Mesenchymal stem cell (in vitro differentiated cells and primary cell): ENCODE results near the gene STEAP1B.
A peak's percentile ranks its signal among the peaks of the same experiment; 100 is the strongest.
"Not testable (repeated sequence)": the region's sequence is repeated elsewhere in the genome, so short reads cannot be mapped to it uniquely, and the experiment has no call there.

Source experiments
- DNase-seq: peaks from one replicate; pipeline ENCODE4 v3.0.0-alpha.2; 2013
- H2AFZ ChIP-seq: one replicate; pipeline ENCODE4 v1.6.1; 2013; ENCODE audit warnings: low read depth, mild to moderate bottlenecking, control low read depth, inconsistent platforms, low read length, moderate library complexity
- H2AK5ac ChIP-seq: 2 replicates; pipeline ENCODE4 v1.6.1; 2013; ENCODE audit warnings: low read length, moderate library complexity, mild to moderate bottlenecking, inconsistent platforms; ENCODE audit not compliant: severe bottlenecking
- H2BK120ac ChIP-seq: one replicate; pipeline ENCODE4 v1.6.1; 2013; ENCODE audit warnings: low read depth, mild to moderate bottlenecking, inconsistent platforms, low read length, moderate library complexity
- H2BK12ac ChIP-seq, 2 experiments: one replicate each; pipeline ENCODE4 v1.6.1; 2013; ENCODE audit warnings: inconsistent platforms in 2 of 2, low read length in 2 of 2, mild to moderate bottlenecking in 2 of 2, moderate library complexity in 2 of 2, control low read depth in 1 of 2
- H2BK15ac ChIP-seq: one replicate; pipeline ENCODE4 v1.6.1; 2013; ENCODE audit warnings: mild to moderate bottlenecking, low read depth, inconsistent platforms; ENCODE audit not compliant: poor library complexity, severe bottlenecking
- H2BK5ac ChIP-seq: 2 replicates; pipeline ENCODE4 v1.6.1; 2013; ENCODE audit warnings: low read depth, mild to moderate bottlenecking, low read length, control low read depth, inconsistent platforms; ENCODE audit not compliant: poor library complexity, severe bottlenecking
- H3K14ac ChIP-seq, 2 experiments: one replicate each; pipeline ENCODE4 v1.6.1; 2013; ENCODE audit warnings: inconsistent platforms in 2 of 2, low read length in 2 of 2, control low read depth in 1 of 2, mild to moderate bottlenecking in 1 of 2, moderate library complexity in 1 of 2
- H3K18ac ChIP-seq, 2 experiments: one replicate each; pipeline ENCODE4 v1.6.1; 2013; ENCODE audit warnings: inconsistent platforms in 2 of 2, low read length in 2 of 2, control low read depth in 1 of 2, low read depth in 1 of 2, mild to moderate bottlenecking in 1 of 2
- H3K23ac ChIP-seq, 2 experiments: one replicate each; pipeline ENCODE4 v1.6.1; 2013; ENCODE audit warnings: inconsistent platforms in 2 of 2, low read length in 2 of 2, mild to moderate bottlenecking in 2 of 2, moderate library complexity in 2 of 2, control low read depth in 1 of 2
- H3K27ac ChIP-seq: 2 replicates; pipeline ENCODE4 v1.5.1; 2013; ENCODE audit warnings: mild to moderate bottlenecking, moderate library complexity, low read length, control low read depth, inconsistent platforms; ENCODE audit not compliant: poor library complexity, severe bottlenecking
- H3K27me3 ChIP-seq, 2 experiments: 2 replicates each; pipeline versions ENCODE4 v1.6.1 to v1.7.0; 2013; ENCODE audit warnings: low read length in 2 of 2, mild to moderate bottlenecking in 2 of 2, moderate library complexity in 2 of 2, control low read depth in 1 of 2, inconsistent platforms in 1 of 2; ENCODE audit not compliant: control insufficient read depth in 1 of 2, insufficient read depth in 1 of 2
- H3K36me3 ChIP-seq, 2 experiments: 2 replicates each; pipeline versions ENCODE4 v1.6.1 to v1.7.0; 2013; ENCODE audit warnings: low read length in 2 of 2, control low read depth in 1 of 2, inconsistent platforms in 1 of 2, low read depth in 1 of 2, mild to moderate bottlenecking in 1 of 2; ENCODE audit not compliant: insufficient read depth in 2 of 2, control insufficient read depth in 1 of 2
- H3K4ac ChIP-seq, 2 experiments: one replicate each; pipeline ENCODE4 v1.6.1; 2013; ENCODE audit warnings: inconsistent platforms in 2 of 2, low read length in 2 of 2, mild to moderate bottlenecking in 2 of 2, moderate library complexity in 2 of 2, control low read depth in 1 of 2, low read depth in 1 of 2
- H3K4me1 ChIP-seq: 2 replicates; pipeline ENCODE4 v1.6.1; 2013; ENCODE audit warnings: low read depth, low read length, control low read depth; ENCODE audit not compliant: control insufficient read depth, insufficient read depth
- H3K4me2 ChIP-seq: 2 replicates; pipeline ENCODE4 v1.6.1; 2013; ENCODE audit warnings: low read length, mild to moderate bottlenecking, inconsistent platforms; ENCODE audit not compliant: poor library complexity, severe bottlenecking
- H3K4me3 ChIP-seq, 2 experiments: 2 replicates each; pipeline versions ENCODE4 v1.5.1 to v1.7.0; 2013; ENCODE audit warnings: low read length in 2 of 2, mild to moderate bottlenecking in 2 of 2, control low read depth in 1 of 2, low read depth in 1 of 2; ENCODE audit not compliant: insufficient read depth in 1 of 2
- H3K79me1 ChIP-seq: replicated peaks from 2 replicates; pipeline ENCODE4 v1.6.1; 2013; ENCODE audit warnings: mild to moderate bottlenecking, control low read depth, low read length, inconsistent platforms; ENCODE audit not compliant: poor library complexity, severe bottlenecking
- H3K9ac ChIP-seq: 2 replicates; pipeline ENCODE4 v1.7.0; 2013; ENCODE audit warnings: mild to moderate bottlenecking, low read length, moderate library complexity
- H3K9me3 ChIP-seq: 2 replicates; pipeline ENCODE4 v1.7.0; 2013; ENCODE audit warnings: mild to moderate bottlenecking, low read length; ENCODE audit not compliant: control insufficient read depth
- H4K8ac ChIP-seq: one replicate; pipeline ENCODE4 v1.6.1; 2013; ENCODE audit warnings: inconsistent platforms, mild to moderate bottlenecking, low read length, moderate library complexity
- H4K91ac ChIP-seq: one replicate; pipeline ENCODE4 v1.6.1; 2013; ENCODE audit warnings: mild to moderate bottlenecking, low read length, inconsistent platforms
- WGBS: methylation state at CpG from one replicate; pipeline ENCODE4 v1.1.7; 2013; ENCODE audit warnings: mixed read lengths; 5-methylcytosine and 5-hydroxymethylcytosine counted together

STEAP1B gene

GRCh38 chr7:22493160-22493925 is 6.6 kb downstream of the STEAP1B start:
- not testable (repeated sequence) for H2AFZ ChIP-seq, H2BK5ac ChIP-seq, H3K36me3 ChIP-seq, H3K79me1 ChIP-seq, H2BK15ac ChIP-seq, H3K4me2 ChIP-seq, H3K14ac ChIP-seq, H3K9me3 ChIP-seq, H3K4me1 ChIP-seq, H4K8ac ChIP-seq, H2BK12ac ChIP-seq, H3K9ac ChIP-seq, H3K27ac ChIP-seq, DNase-seq, H2AK5ac ChIP-seq, H3K4ac ChIP-seq, H3K27me3 ChIP-seq, H4K91ac ChIP-seq, H3K4me3 ChIP-seq, H3K23ac ChIP-seq, H2BK120ac ChIP-seq, H3K18ac ChIP-seq
- WGBS, result 100% methylated on average over 2 of the region's 4 CpGs

- Histone ChIP-seq H3K18ac (no peak overlapping the region), H3K4me2 (no peak overlapping the region), H3K23ac (no peak overlapping the region), H3K27ac (no peak overlapping the region), H3K14ac (no peak overlapping the region), H3K9ac (no peak overlapping the region), H3K4me1 (no peaks in the 10 kb centered on the region), H2AFZ (no peak overlapping the region), H3K9me3 (no peaks in the 10 kb centered on the region), H2BK12ac (no peak overlapping the region), H2BK15ac (no peak overlapping the region), H3K4ac (no peak overlapping the region), H4K8ac (no peak overlapping the region), H2BK5ac (no peak overlapping the region), H3K79me1 (no peaks in the 10 kb centered on the region), H3K36me3 (peaks cover 0 to 15% of the 10 kb centered on the region in 2 experiments), H3K4me3 (no peak overlapping the region), H2BK120ac (no peak overlapping the region), H2AK5ac (no peak overlapping the region), H4K91ac (no peak overlapping the region), H3K27me3 (no peaks in the 10 kb centered on the region)
- peak; percentile 72 for DNase-seq
- WGBS, result 13% methylated on average over 9 of the region's 10 CpGs
Observed at GRCh38 chr7:22488643-22489462, 11.1 kb downstream of the STEAP1B start.

- no peak overlapping the region for H4K91ac ChIP-seq
- H3K9ac ChIP-seq, result no peak overlapping the region
- no peaks in the 10 kb centered on the region for H3K9me3 ChIP-seq
- no peak for DNase-seq
- 99% methylated on average over 5 of the region's 5 CpGs for WGBS
- H2AFZ ChIP-seq, result no peak overlapping the region
- H2BK120ac ChIP-seq, result no peak overlapping the region
- H3K14ac ChIP-seq, result no peak overlapping the region
- H3K23ac ChIP-seq, result no peak overlapping the region
- H4K8ac ChIP-seq, result no peak overlapping the region
- no peak overlapping the region for H2BK15ac ChIP-seq
- H2BK12ac ChIP-seq, result no peak overlapping the region
- H3K18ac ChIP-seq, result no peak overlapping the region
- no peaks in the 10 kb centered on the region for H3K27me3 ChIP-seq
- H3K4me3 ChIP-seq, result no peak overlapping the region
- H2AK5ac ChIP-seq, result no peak overlapping the region
- no peak overlapping the region for H3K4me2 ChIP-seq
- H2BK5ac ChIP-seq, result no peak overlapping the region
- H3K4me1 ChIP-seq, result no peaks in the 10 kb centered on the region
- peaks cover 0 to 21% of the 10 kb centered on the region in 2 experiments for H3K36me3 ChIP-seq
- H3K27ac ChIP-seq, result no peak overlapping the region
- no peak overlapping the region for H3K4ac ChIP-seq
- no peaks in the 10 kb centered on the region for H3K79me1 ChIP-seq
Observed at GRCh38 chr7:22487978-22488642, 11.9 kb downstream of the STEAP1B start.

GRCh38 chr7:22486597-22486996 is 13.4 kb downstream of the STEAP1B start:
- H3K18ac ChIP-seq, result no peak overlapping the region
- H3K4me1 ChIP-seq, result no peaks in the 10 kb centered on the region
- H3K27ac ChIP-seq, result no peak overlapping the region
- H2BK12ac ChIP-seq, result no peak overlapping the region
- WGBS, result 100% methylated on average over 1 of the region's 2 CpGs
- H2AK5ac ChIP-seq, result no peak overlapping the region
- no peak overlapping the region for H3K4me3 ChIP-seq
- no peaks in the 10 kb centered on the region for H3K79me1 ChIP-seq
- no peak overlapping the region for H3K4me2 ChIP-seq
- no peak overlapping the region for H3K14ac ChIP-seq
- peak overlapping the region; percentile 11 for H4K91ac ChIP-seq
- H3K9ac ChIP-seq, result no peak overlapping the region
- H3K4ac ChIP-seq, result no peak overlapping the region
- no peak overlapping the region for H3K23ac ChIP-seq
- no peaks in the 10 kb centered on the region for H3K9me3 ChIP-seq
- H2BK15ac ChIP-seq, result no peak overlapping the region
- H3K27me3 ChIP-seq, result peaks cover 0 to 2% of the 10 kb centered on the region in 2 experiments
- no peak overlapping the region for H2AFZ ChIP-seq
- no peak overlapping the region for H2BK5ac ChIP-seq
- no peak overlapping the region for H2BK120ac ChIP-seq
- no peak for DNase-seq
- H4K8ac ChIP-seq, result no peak overlapping the region
- H3K36me3 ChIP-seq, result peaks cover 0 to 21% of the 10 kb centered on the region in 2 experiments
